Keratinocyte (primary cell): Measurements from ENCODE around the gene IRX5. TPM values are rescaled to one million over a fixed set of nuclear protein-coding genes. Genes with fewer than 3 reads are reported as not detected.

Experiments
- DNase-seq: peaks from one replicate; pipeline ENCODE4 v3.0.0-alpha.2; 2011; ENCODE audit warnings: low read depth, missing footprints, low spot score
- FAIRE-seq: peaks from 2 replicates; lab custom pipeline; 2011; peaks lifted over from hg19 to GRCh38; lab: Jason Lieb, UNC
- H2AFZ ChIP-seq: 2 replicates; pipeline ENCODE4 v1.6.0; 2012; ENCODE audit warnings: low read length, control low read depth, inconsistent platforms; ENCODE audit not compliant: control insufficient read depth
- H3K27ac ChIP-seq: 2 replicates; pipeline ENCODE4 v1.5.1; 2011; ENCODE audit warnings: low read length; ENCODE audit not compliant: control insufficient read depth, insufficient read depth
- H3K27me3 ChIP-seq: 3 replicates; pipeline ENCODE4 v1.6.0; 2011; ENCODE audit warnings: low read length; ENCODE audit not compliant: control insufficient read depth, insufficient read depth; ENCODE audit errors: extremely low read depth
- H3K36me3 ChIP-seq, 2 experiments: 2 replicates in 1 of 2; 3 replicates in 1 of 2; pipeline ENCODE4 v1.5.1; 2011; ENCODE audit warnings: low read length in 2 of 2, mild to moderate bottlenecking in 1 of 2; ENCODE audit not compliant: control insufficient read depth in 2 of 2, insufficient read depth in 2 of 2; ENCODE audit errors: extremely low read depth in 1 of 2
- H3K4me1 ChIP-seq: 3 replicates; pipeline ENCODE4 v1.5.1; 2011; ENCODE audit warnings: low read length; ENCODE audit not compliant: control insufficient read depth, insufficient read depth; ENCODE audit errors: extremely low read depth
- H3K4me2 ChIP-seq: 3 replicates; pipeline ENCODE4 v1.6.0; 2011; ENCODE audit warnings: low read depth, low read length; ENCODE audit not compliant: control insufficient read depth, insufficient read depth; ENCODE audit errors: extremely low read depth
- H3K4me3 ChIP-seq, 3 experiments: fragments of 200-600 bp in 1 of 3; sonication (generic) in 1 of 3; 2 replicates in 2 of 3; 3 replicates in 1 of 3; pipeline ENCODE4 v1.5.1; 2011 to 2016; ENCODE audit warnings: low read length in 3 of 3, mild to moderate bottlenecking in 3 of 3, control low read depth in 2 of 3, inconsistent platforms in 1 of 3, low read depth in 1 of 3, mixed read lengths in 1 of 3, mixed run types in 1 of 3, moderate library complexity in 1 of 3; ENCODE audit not compliant: control insufficient read depth in 2 of 3, insufficient read depth in 2 of 3; ENCODE audit errors: extremely low read depth in 1 of 3
- H3K79me2 ChIP-seq: 2 replicates; pipeline ENCODE4 v1.6.0; 2012; ENCODE audit warnings: low read length; ENCODE audit not compliant: control insufficient read depth, insufficient read depth
- H3K9ac ChIP-seq: 3 replicates; pipeline ENCODE4 v1.6.0; 2011; ENCODE audit warnings: low read length; ENCODE audit not compliant: control insufficient read depth, insufficient read depth; ENCODE audit errors: extremely low read depth
- H3K9me1 ChIP-seq: 3 replicates; pipeline ENCODE4 v1.6.0; 2011; ENCODE audit warnings: low read length; ENCODE audit not compliant: control insufficient read depth, insufficient read depth; ENCODE audit errors: extremely low read depth
- H3K9me3 ChIP-seq: 2 replicates; pipeline ENCODE4 v1.5.1; 2012; ENCODE audit warnings: low read depth, low read length; ENCODE audit not compliant: control insufficient read depth
- H4K20me1 ChIP-seq: 3 replicates; pipeline ENCODE4 v1.6.0; 2011; ENCODE audit warnings: low read length; ENCODE audit not compliant: control insufficient read depth, insufficient read depth; ENCODE audit errors: extremely low read depth
- CTCF ChIP-seq, 3 experiments: IDR thresholded peaks in 1 of 3; conservative IDR thresholded peaks in 1 of 3; optimal IDR thresholded peaks in 1 of 3; 2 replicates in 2 of 3; 3 replicates in 1 of 3; pipeline versions ENCODE3 to v1.5.1; 2011; ENCODE audit warnings: low read length in 3 of 3, mild to moderate bottlenecking in 3 of 3, moderate library complexity in 2 of 3, control low read depth in 1 of 3, inconsistent platforms in 1 of 3; ENCODE audit not compliant: insufficient read depth in 2 of 3; ENCODE audit errors: extremely low read depth in 1 of 3
- EZH2 ChIP-seq: IDR thresholded peaks from one replicate; pipeline ENCODE4 v1.6.1; 2012; ENCODE audit warnings: inconsistent platforms, mild to moderate bottlenecking, low read length, moderate library complexity
- dilution Hi-C: fragments of 300-500 bp; cut with MboI; formaldehyde crosslinking; loops from one replicate; pipeline ENCODE4 v1.7.0; 2020; ENCODE audit warnings: low sequenced_read_pairs; ENCODE audit not compliant: extremely low pct_ligation_motif_present
- polyA plus RNA-seq, 5 experiments: library from polyadenylated mRNA; depleted of rRNA in 3 of 5; stranded (reverse) in 3 of 5; stranded (forward) in 1 of 5; unstranded in 1 of 5; fragments of >200 nt; gene quantifications; 1 replicate in 1 of 5; 2 replicates in 3 of 5; 3 replicates in 1 of 5; pipeline versions ENCODE4 v1.2.1 to v1.2.3, GENCODE V29; 2011 to 2012; ENCODE audit warnings: missing spikeins in 2 of 5, low read depth in 1 of 5, low replicate concordance in 1 of 5

IRX5 gene
- polyA plus RNA-seq, 1 donor (not counting 4 experiments of a cell fraction or from before 2014, with no cell fraction given), result 2.6 TPM

- Histone ChIP-seq H3K27ac (no peak overlapping the region), H3K27me3 (no peaks in the 10 kb centered on the region), H4K20me1 (no peaks in the 10 kb centered on the region), H2AFZ (no peak overlapping the region), H3K9ac (no peak overlapping the region), H3K4me1 (no peaks in the 10 kb centered on the region), H3K4me2 (no peak overlapping the region), H3K36me3 (no peaks in the 10 kb centered on the region), H3K4me3 (no peak overlapping the region), H3K9me1 (no peaks in the 10 kb centered on the region), H3K9me3 (no peaks in the 10 kb centered on the region), H3K79me2 (no peaks in the 10 kb centered on the region)
- FAIRE-seq (no peak), DNase-seq (no peak)
- no peak for TF ChIP-seq CTCF (optimal IDR thresholded peaks at IDR 0.05 in 1 of 3, IDR thresholded peaks at IDR 0.05 in 1 of 3, conservative IDR thresholded peaks at IDR 0.05 in 1 of 3; ENCODE audit: extremely low read depth in 1 of 3, insufficient read depth in 2 of 3, low read length in 3 of 3)
- TF ChIP-seq EZH2, result no peak
- dilution Hi-C loops, result no loop called here
Observed at GRCh38 chr16:54964239-54964638, 33.6 kb downstream of the IRX5 start.

- Histone ChIP-seq H3K4me3 (no peak overlapping the region), H3K4me1 (no peaks in the 10 kb centered on the region), H3K36me3 (no peaks in the 10 kb centered on the region), H3K9ac (no peak overlapping the region), H2AFZ (no peak overlapping the region), H3K27ac (no peak overlapping the region), H4K20me1 (no peaks in the 10 kb centered on the region), H3K9me1 (no peaks in the 10 kb centered on the region), H3K9me3 (no peaks in the 10 kb centered on the region), H3K27me3 (no peaks in the 10 kb centered on the region), H3K79me2 (no peaks in the 10 kb centered on the region), H3K4me2 (no peak overlapping the region)
- TF ChIP-seq CTCF (optimal IDR thresholded peaks at IDR 0.05 in 1 of 3, IDR thresholded peaks at IDR 0.05 in 1 of 3, conservative IDR thresholded peaks at IDR 0.05 in 1 of 3; ENCODE audit: extremely low read depth in 1 of 3, insufficient read depth in 2 of 3, low read length in 3 of 3) (no peak), EZH2 (no peak)
- dilution Hi-C loops, result no loop called here
- FAIRE-seq (no peak), DNase-seq (no peak)
Observed at GRCh38 chr16:54965464-54965863, 34.8 kb downstream of the IRX5 start.
